ENCODE results near the gene H1-8. TPM values are rescaled to one million over a fixed set of nuclear protein-coding genes. Genes with fewer than 3 reads are reported as not detected.

H1-8 gene
- total and polyA plus RNA-seq, 2 experiments from 2014 or later: not detected

GRCh38 chr3:129585949-129586657 lies 43.1 kb downstream of the H1-8 start:
- Histone ChIP-seq H4K20me1 (ENCODE audit: insufficient read depth, poor library complexity, severe bottlenecking) (no peaks in the 10 kb centered on the region), H3K4me1 (ENCODE audit: insufficient read depth) (no peaks in the 10 kb centered on the region), H3K27me3 (no peaks in the 10 kb centered on the region), H3K27ac (no peak overlapping the region), H3K36me3 (replicated peaks; ENCODE audit: insufficient read depth, low read depth) (no peaks in the 10 kb centered on the region), H3K4me2 (no peak overlapping the region), H3K4me3 (no peak overlapping the region), H2AFZ (no peak overlapping the region), H3K9me3 (ENCODE audit: low read depth) (no peaks in the 10 kb centered on the region), H3K9me2 (replicated peaks; ENCODE audit: insufficient read depth) (no peaks in the 10 kb centered on the region), H3K79me2 (no peaks in the 10 kb centered on the region)
- no peak for DNase-seq (ENCODE audit: low spot score)
- TF ChIP-seq EZH2phosphoT487 (IDR thresholded peaks at IDR 0.05; ENCODE audit: low read depth, severe bottlenecking, unreplicated experiment) (no peak), EZH2 (IDR thresholded peaks at IDR 0.05; ENCODE audit: borderline replicate concordance) (no peak)
- WGBS (ENCODE audit: low lambda C conversion rate, missing lambda C conversion rate): 95% methylated on average over 27 of the region's 27 CpGs

GRCh38 chr3:129586746-129587430 lies 43.9 kb downstream of the H1-8 start:
- TF ChIP-seq EZH2phosphoT487 (IDR thresholded peaks at IDR 0.05; ENCODE audit: low read depth, severe bottlenecking, unreplicated experiment) (no peak), EZH2 (IDR thresholded peaks at IDR 0.05; ENCODE audit: borderline replicate concordance) (no peak), CTCF (IDR thresholded peaks at IDR 0.05; ENCODE audit: poor library complexity) (no peak)
- H3K9me3 ChIP-seq (ENCODE audit: low read depth): no peaks in the 10 kb centered on the region
- DNase-seq (ENCODE audit: low spot score): no peak
- H3K79me2 ChIP-seq: peaks cover 3% of the 10 kb centered on the region
- H3K27ac ChIP-seq: no peak overlapping the region
- no peaks in the 10 kb centered on the region for H3K9me2 ChIP-seq (replicated peaks; ENCODE audit: insufficient read depth)
- H3K4me2 ChIP-seq: no peak overlapping the region
- no peak overlapping the region for H2AFZ ChIP-seq
- no peaks in the 10 kb centered on the region for H3K36me3 ChIP-seq (replicated peaks; ENCODE audit: insufficient read depth, low read depth)
- H3K4me3 ChIP-seq: no peak overlapping the region
- H4K20me1 ChIP-seq (ENCODE audit: insufficient read depth, poor library complexity, severe bottlenecking): no peaks in the 10 kb centered on the region
- WGBS (ENCODE audit: low lambda C conversion rate, missing lambda C conversion rate): 87% methylated on average over 17 of the region's 17 CpGs
- H3K4me1 ChIP-seq (ENCODE audit: insufficient read depth): peaks cover 1% of the 10 kb centered on the region
- no peaks in the 10 kb centered on the region for H3K27me3 ChIP-seq

- Histone ChIP-seq H2AFZ (no peak overlapping the region), H3K4me2 (no peak overlapping the region), H3K36me3 (replicated peaks; ENCODE audit: insufficient read depth, low read depth) (no peaks in the 10 kb centered on the region), H3K79me2 (peaks cover 7% of the 10 kb centered on the region), H3K27me3 (no peaks in the 10 kb centered on the region), H3K9me3 (ENCODE audit: low read depth) (no peaks in the 10 kb centered on the region), H3K4me1 (ENCODE audit: insufficient read depth) (peaks cover 9% of the 10 kb centered on the region), H3K27ac (no peak overlapping the region), H4K20me1 (ENCODE audit: insufficient read depth, poor library complexity, severe bottlenecking) (no peaks in the 10 kb centered on the region), H3K4me3 (no peak overlapping the region), H3K9me2 (replicated peaks; ENCODE audit: insufficient read depth) (no peaks in the 10 kb centered on the region)
- 94% methylated on average over 10 of the region's 10 CpGs for WGBS (ENCODE audit: low lambda C conversion rate, missing lambda C conversion rate)
- TF ChIP-seq EZH2phosphoT487 (IDR thresholded peaks at IDR 0.05; ENCODE audit: low read depth, severe bottlenecking, unreplicated experiment) (no peak), CTCF (IDR thresholded peaks at IDR 0.05; ENCODE audit: poor library complexity) (no peak), EZH2 (IDR thresholded peaks at IDR 0.05; ENCODE audit: borderline replicate concordance) (no peak)
- no peak for DNase-seq (ENCODE audit: low spot score)
Observed at GRCh38 chr3:129587566-129588210, 44.7 kb downstream of the H1-8 start.

- H3K4me1 ChIP-seq (ENCODE audit: insufficient read depth): peaks cover 33% of the 10 kb centered on the region
- H3K36me3 ChIP-seq (replicated peaks; ENCODE audit: insufficient read depth, low read depth): no peaks in the 10 kb centered on the region
- H3K9me2 ChIP-seq (replicated peaks; ENCODE audit: insufficient read depth): no peaks in the 10 kb centered on the region
- 68% methylated on average over 8 of the region's 8 CpGs for WGBS (ENCODE audit: low lambda C conversion rate, missing lambda C conversion rate)
- no peak for TF ChIP-seq EZH2phosphoT487 (IDR thresholded peaks at IDR 0.05; ENCODE audit: low read depth, severe bottlenecking, unreplicated experiment)
- TF ChIP-seq CTCF (IDR thresholded peaks at IDR 0.05; ENCODE audit: poor library complexity): no peak
- TF ChIP-seq EZH2 (IDR thresholded peaks at IDR 0.05; ENCODE audit: borderline replicate concordance): no peak
- H3K27ac ChIP-seq: no peak overlapping the region
- H3K9me3 ChIP-seq (ENCODE audit: low read depth): no peaks in the 10 kb centered on the region
- no peak for DNase-seq (ENCODE audit: low spot score)
- no peak overlapping the region for H3K4me3 ChIP-seq
- no peaks in the 10 kb centered on the region for H4K20me1 ChIP-seq (ENCODE audit: insufficient read depth, poor library complexity, severe bottlenecking)
- no peaks in the 10 kb centered on the region for H3K27me3 ChIP-seq
- no peak overlapping the region for H3K4me2 ChIP-seq
- no peak overlapping the region for H2AFZ ChIP-seq
- peaks cover 7% of the 10 kb centered on the region for H3K79me2 ChIP-seq
Observed at GRCh38 chr3:129590215-129590614, 47.2 kb downstream of the H1-8 start.

Measured in hepatocyte (in vitro differentiated cells).